DND-41 (cell line): Measurements from ENCODE around the gene ZBTB32.

Source experiments
- EZH2 ChIP-seq: IDR thresholded peaks from 3 replicates; pipeline ENCODE4 v1.6.1; 2012; ENCODE audit warnings: borderline replicate concordance, low read depth, mild to moderate bottlenecking, moderate library complexity, low read length, inconsistent platforms; ENCODE audit not compliant: severe bottlenecking
- TF ChIP-seq, protein P1 (sequence below): IDR thresholded peaks from 2 replicates; pipeline ENCODE4 v1.5.1; 2012; ENCODE audit warnings: borderline replicate concordance, low read length, moderate library complexity, mild to moderate bottlenecking; ENCODE audit not compliant: poor library complexity, severe bottlenecking; ENCODE audit errors: extremely low read depth

DNA sequence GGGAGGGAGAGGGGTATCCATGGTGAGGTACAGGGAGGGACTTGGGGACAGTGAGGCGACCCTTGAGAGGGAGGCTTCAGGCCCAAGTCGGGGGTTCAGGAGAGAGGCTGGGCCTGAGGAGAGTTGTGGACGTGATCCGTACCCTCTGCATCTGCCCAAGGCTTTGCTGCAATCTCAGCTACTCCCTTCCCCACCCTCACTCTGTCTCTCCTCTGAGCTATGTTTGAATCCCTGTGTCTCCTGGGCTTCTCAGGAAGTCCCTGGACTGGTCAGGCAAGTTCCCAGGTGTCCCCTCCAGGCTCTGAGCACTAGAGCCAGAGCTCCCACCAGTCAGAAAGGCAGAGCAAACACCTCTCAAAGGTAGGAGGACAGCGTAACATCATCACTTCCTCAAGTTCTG lies 45.8 kb downstream of the ZBTB32 start:
- TF ChIP-seq, protein P1, sequence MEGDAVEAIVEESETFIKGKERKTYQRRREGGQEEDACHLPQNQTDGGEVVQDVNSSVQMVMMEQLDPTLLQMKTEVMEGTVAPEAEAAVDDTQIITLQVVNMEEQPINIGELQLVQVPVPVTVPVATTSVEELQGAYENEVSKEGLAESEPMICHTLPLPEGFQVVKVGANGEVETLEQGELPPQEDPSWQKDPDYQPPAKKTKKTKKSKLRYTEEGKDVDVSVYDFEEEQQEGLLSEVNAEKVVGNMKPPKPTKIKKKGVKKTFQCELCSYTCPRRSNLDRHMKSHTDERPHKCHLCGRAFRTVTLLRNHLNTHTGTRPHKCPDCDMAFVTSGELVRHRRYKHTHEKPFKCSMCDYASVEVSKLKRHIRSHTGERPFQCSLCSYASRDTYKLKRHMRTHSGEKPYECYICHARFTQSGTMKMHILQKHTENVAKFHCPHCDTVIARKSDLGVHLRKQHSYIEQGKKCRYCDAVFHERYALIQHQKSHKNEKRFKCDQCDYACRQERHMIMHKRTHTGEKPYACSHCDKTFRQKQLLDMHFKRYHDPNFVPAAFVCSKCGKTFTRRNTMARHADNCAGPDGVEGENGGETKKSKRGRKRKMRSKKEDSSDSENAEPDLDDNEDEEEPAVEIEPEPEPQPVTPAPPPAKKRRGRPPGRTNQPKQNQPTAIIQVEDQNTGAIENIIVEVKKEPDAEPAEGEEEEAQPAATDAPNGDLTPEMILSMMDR: no peak
- no peak for TF ChIP-seq EZH2
